HG02840 (cell line): ENCODE results near the gene ING5.
"Not testable (repeated sequence)": the region's sequence is repeated elsewhere in the genome, so short reads cannot be mapped to it uniquely, and the experiment has no call there.

ENCODE experiments used
- ATAC-seq: cut with Tn5 transposase; IDR thresholded peaks from one replicate; pipeline ENCODE4 v1.9.1; 2021; ENCODE audit warnings: mild to moderate bottlenecking, moderate library complexity, moderate number of reproducible peaks; ENCODE audit not compliant: unreplicated experiment, low FRiP score

The ING5 gene

DNA sequence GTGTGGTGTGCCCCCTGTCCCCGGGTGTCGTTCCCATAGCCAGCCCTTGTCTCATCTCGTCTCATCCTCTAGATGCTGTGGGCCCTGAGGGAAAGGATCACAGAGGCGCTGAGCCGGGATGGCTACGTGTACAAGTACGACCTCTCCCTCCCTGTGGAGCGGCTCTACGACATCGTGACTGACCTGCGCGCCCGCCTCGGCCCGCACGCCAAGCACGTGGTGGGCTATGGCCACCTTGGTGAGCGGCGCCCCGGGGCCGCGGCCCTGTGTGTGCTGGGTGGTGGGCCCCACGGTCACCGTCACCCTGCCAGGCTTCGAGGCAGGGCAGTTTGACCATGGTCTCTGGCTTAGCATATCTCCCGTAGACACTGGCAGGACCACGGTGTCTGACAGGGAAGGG, 53.9 kb downstream of the ING5 start:
- no peak for ATAC-seq

GRCh38 chr2:241759067-241759807, 57.4 kb downstream of the ING5 start:
- ATAC-seq, result no peak

GRCh38 chr2:241759893-241760292, 58.1 kb downstream of the ING5 start:
- ATAC-seq, result not testable (repeated sequence)

- ATAC-seq, result no peak
Observed at GRCh38 chr2:241760301-241760771, 58.5 kb downstream of the ING5 start.

GRCh38 chr2:241762321-241762932, 60.6 kb downstream of the ING5 start:
- no peak for ATAC-seq

GRCh38 chr2:241762933-241763369, 61.1 kb downstream of the ING5 start:
- ATAC-seq, result no peak

- ATAC-seq, result no peak
Observed at GRCh38 chr2:241763551-241764274, 61.9 kb downstream of the ING5 start.

- no peak for ATAC-seq
Observed at GRCh38 chr2:241764275-241765241, 62.7 kb downstream of the ING5 start.

DNA sequence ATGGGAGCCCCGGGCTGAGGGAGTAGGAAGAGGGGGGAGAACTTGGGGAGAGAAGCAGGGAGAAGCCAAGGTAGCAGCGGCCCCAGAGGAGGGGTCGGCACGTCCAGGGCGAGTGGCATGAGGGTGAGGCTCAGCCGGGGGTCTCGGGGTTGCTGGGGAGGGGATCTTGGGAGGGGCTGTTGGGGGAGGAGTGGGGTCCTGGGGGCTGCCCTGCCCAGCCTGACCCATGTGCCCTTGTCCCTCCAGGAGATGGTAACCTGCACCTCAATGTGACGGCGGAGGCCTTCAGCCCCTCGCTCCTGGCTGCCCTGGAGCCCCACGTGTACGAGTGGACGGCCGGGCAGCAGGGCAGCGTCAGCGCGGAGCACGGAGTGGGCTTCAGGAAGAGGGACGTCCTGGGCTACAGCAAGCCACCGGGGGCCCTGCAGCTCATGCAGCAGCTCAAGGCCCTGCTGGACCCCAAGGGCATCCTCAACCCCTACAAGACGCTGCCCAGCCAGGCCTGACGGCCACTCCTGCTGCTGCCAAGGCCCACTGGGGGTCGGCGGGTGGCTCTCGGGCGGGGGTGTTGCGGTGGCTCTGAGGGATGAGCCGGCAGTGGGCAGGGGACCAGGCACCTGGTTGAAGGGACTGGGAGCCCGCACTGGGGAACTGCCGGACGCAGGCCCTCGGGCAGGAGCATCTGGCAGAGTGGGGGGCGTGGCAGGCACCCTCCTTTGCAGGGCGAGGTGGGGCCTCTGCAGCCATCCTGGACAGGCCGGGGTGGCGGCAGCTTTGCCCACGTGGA, 65.8 kb downstream of the ING5 start:
- no peak for ATAC-seq

GRCh38 chr2:241768251-241768711, 66.4 kb downstream of the ING5 start:
- no peak for ATAC-seq

- no peak for ATAC-seq
Observed at GRCh38 chr2:241768850-241769249, 67.0 kb downstream of the ING5 start.

DNA sequence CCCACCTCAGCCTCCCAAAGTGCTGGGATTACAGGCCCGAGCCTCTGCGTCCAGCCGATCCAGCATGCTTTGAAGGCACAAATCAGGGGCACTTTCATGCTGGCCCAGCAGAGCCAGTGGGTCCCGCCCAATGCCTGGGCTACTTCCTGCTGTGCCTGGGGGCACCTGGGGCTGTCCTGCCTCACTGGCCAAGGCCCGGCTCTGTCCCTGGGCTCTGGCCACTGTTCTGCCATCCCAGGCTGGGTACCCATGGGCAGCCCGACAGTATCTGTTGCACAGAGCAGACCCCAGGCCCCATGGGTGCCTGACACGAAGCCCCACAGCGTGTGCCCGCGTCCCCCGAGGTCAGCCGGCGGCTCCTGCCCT, 68.0 kb downstream of the ING5 start:
- ATAC-seq, result no peak

- no peak for ATAC-seq
Observed at GRCh38 chr2:241770185-241770935, 68.5 kb downstream of the ING5 start.

GRCh38 chr2:241770936-241771285, 69.1 kb downstream of the ING5 start:
- no peak for ATAC-seq

DNA sequence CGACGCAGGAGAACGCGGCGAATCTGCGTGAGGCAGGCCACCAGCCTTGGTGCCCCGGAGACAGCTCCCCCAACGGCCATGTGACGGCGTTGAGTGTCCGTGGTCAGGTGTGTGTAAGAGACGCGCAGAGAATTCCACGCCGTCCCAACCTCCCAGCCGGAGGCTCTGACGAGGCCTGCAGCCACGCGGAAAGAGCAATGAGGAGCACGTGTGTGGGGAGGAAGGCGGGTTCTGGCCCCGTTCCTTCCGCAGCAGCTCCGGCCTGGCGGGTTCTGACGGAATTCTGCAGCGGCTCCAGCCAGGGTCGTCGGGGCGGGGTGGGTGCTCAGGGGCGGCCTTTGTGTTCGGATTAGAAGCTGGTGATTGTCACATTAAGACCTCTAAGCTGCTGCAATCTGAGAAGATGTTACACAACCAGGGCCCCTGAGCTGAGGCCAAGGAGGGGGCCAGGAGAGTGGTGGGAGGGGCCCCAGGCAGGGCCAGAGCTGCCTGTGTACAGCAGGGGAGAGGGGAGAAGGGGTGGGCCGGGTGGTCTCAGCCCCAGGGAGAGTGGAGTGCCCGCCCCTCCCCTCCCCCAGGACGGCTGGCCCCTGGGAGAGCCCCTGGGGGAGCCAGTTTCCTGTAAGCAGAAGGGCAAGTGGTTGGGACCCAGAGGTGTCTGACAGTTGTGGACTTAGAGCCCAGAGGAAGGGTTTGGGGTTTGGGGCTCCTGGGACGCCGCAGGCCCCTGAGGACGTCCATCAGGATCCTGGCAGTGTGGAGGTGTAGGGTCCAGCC, 69.6 kb downstream of the ING5 start:
- ATAC-seq, result no peak

GRCh38 chr2:241772063-241772499, 70.2 kb downstream of the ING5 start:
- ATAC-seq, result no peak

GRCh38 chr2:241773511-241774418, 71.9 kb downstream of the ING5 start:
- ATAC-seq, result no peak
